Measurements from ENCODE around the gene DPYSL4. TPM values are rescaled to one million over a fixed set of nuclear protein-coding genes. Genes with fewer than 3 reads are reported as not detected.

DPYSL4 gene
- total and polyA plus RNA-seq, 2 donors = 1.5 to 1.7 TPM

DNA sequence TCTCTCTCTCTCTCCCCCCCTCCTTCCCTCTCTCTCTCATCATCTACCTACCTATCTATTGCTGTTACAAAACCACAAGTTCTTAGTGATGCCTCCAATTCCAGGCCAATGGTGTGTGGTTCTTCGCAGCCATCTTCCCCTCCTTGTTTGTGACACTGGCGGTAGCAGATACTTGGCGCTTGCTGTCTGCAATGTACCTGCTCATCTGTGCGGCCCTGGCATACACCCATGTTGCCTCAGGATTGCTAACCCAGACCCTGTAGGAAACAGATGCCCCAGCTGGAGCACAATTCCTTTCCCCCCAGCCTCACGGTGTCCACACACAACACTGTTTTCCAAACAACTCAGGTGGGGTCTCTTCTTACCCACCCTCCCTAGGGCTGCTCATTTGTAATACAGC is 13.6 kb upstream of the DPYSL4 start:
- H3K4me3 ChIP-seq (ENCODE audit: low read depth, low read length) = no peak overlapping the region
- no peak overlapping the region for H3K27ac ChIP-seq (ENCODE audit: low read depth)
- DNase-seq (ENCODE audit: extremely low spot score) = no peak
- 91% methylated on average over 5 of the region's 5 CpGs for WGBS
- no peaks in the 10 kb centered on the region for H3K4me1 ChIP-seq (ENCODE audit: insufficient read depth)
- H3K36me3 ChIP-seq (ENCODE audit: insufficient read depth) = no peaks in the 10 kb centered on the region

DNA sequence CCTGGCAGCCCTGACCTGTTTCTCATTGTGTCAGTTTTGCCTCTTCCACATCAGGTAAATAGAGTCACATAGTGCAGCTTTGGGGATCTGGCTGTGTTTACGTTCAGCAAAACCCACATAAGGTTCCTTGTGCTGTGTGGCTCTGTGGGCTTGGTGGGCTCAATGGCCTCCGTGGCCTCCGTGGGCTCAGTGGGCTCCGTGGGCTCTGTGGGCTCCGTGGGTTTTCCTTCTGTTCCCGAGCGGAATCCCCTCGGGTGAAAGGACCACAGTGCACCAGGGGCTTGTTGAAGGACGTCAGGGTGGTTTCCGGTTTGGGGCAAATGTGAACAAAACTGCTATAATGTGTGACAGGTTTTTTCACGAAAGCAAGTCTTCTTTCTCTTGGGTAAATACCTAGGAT is 12.5 kb upstream of the DPYSL4 start:
- Histone ChIP-seq H3K36me3 (ENCODE audit: insufficient read depth) (no peaks in the 10 kb centered on the region), H3K27ac (ENCODE audit: low read depth) (no peak overlapping the region), H3K4me1 (ENCODE audit: insufficient read depth) (no peaks in the 10 kb centered on the region), H3K4me3 (ENCODE audit: low read depth, low read length) (no peak overlapping the region)
- WGBS = 81% methylated on average over 11 of the region's 11 CpGs
- DNase-seq (ENCODE audit: extremely low spot score) = no peak

DNA sequence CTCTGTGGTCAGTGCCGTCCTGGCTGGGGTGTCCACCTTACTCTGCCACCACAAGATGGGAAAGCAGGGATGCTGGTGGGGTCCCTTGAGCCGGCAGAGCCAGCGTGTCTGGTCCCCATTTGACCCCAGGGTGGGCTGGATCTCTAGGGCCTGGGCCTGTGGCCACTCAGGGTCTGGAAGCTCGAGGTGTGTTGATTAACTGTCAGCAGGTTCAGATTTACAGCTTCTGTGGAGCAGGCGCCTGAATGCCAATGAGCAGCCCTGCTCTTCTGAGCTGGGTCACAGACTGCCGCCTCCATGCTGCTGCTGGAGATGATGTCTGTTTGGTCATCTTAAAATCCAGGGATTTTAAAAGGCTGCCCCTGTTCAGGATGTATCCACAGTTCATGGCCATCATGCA is 11.3 kb upstream of the DPYSL4 start:
- Histone ChIP-seq H3K4me1 (ENCODE audit: insufficient read depth) (no peaks in the 10 kb centered on the region), H3K4me3 (ENCODE audit: low read depth, low read length) (no peak overlapping the region), H3K27ac (ENCODE audit: low read depth) (no peak overlapping the region), H3K36me3 (ENCODE audit: insufficient read depth) (no peaks in the 10 kb centered on the region)
- no peak for DNase-seq (ENCODE audit: extremely low spot score)
- 37% methylated on average over 6 of the region's 6 CpGs for WGBS

DNA sequence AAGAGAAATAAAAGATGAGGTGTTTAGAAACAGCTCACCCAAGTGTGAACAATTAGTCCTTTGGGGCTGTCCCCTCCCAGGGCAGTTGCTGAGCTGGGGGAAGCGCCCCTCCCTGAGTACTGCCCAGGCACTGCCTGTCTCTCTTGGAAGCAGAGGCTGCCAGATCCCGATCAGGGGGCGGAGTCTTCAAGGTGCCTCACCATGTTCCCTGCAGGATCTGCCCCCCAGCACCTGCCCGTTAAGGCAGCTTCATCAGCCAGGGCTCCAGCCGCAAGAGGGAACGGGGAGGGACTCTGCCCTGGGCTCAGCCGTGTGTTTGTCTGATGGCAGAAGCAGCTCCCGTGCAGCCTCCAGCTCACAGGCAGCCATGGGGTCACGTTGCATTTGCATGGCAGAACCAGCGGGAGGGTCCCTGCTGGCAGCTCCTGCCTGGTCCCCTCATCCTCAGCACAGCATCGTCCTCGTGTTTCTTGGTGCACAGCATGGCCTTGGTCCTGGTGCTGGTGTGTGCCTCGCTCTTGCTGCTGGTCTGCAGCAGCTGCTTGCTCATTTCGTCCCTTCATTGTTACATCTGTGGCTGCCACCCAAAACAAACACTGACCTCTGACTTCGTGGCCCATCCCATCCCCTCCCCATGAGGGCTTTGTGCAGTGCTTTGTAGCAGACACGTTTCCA is 10.7 kb upstream of the DPYSL4 start:
- no peaks in the 10 kb centered on the region for H3K36me3 ChIP-seq (ENCODE audit: insufficient read depth)
- no peak overlapping the region for H3K27ac ChIP-seq (ENCODE audit: low read depth)
- WGBS = 9% methylated on average over 16 of the region's 16 CpGs
- H3K4me3 ChIP-seq (ENCODE audit: low read depth, low read length) = no peak overlapping the region
- DNase-seq (ENCODE audit: extremely low spot score) = no peak
- no peaks in the 10 kb centered on the region for H3K4me1 ChIP-seq (ENCODE audit: insufficient read depth)

DNA sequence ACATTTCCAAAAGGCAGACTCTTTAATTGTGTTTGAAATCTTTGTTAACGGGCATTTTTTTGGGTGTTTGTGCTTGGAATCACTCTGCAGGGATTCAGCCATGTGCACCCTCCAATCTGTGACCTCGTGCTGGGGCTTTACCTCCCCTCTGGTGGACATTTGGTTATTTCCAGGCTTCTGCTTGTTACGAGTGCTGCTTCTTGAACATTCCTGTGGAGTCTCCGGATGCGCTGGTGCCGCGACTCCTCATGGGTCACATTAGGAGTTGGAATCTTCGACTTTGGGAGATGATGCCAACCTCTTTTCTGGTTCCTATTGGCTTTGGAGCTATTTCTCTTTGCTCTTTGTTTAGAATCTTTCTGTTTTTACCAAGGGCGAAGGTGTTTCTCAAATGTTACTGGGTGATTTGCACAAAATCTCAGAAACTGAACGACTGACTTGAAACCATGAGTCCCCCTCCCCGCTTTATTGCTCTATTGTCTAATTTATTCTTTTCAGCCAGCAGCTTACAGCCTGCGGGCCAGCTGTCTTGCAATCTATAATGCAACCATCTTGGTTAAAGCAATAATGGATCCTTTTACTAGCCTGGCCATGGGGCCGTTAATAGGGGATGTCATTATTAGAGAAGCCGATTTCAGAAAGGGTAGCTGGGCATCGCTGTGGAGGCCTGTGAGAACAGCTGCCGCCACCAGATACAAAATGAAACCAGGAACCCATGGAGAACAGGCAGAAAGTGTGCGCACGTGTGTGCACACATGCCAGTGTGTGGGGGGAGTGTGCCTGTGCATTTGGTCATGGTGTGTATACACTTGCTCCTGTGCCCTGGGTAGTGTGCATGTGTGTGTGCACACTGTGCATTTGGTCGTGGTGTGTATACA is 9.9 kb upstream of the DPYSL4 start:
- Histone ChIP-seq H3K4me3 (ENCODE audit: low read depth, low read length) (no peak overlapping the region), H3K36me3 (ENCODE audit: insufficient read depth) (no peaks in the 10 kb centered on the region), H3K27ac (ENCODE audit: low read depth) (no peak overlapping the region), H3K4me1 (ENCODE audit: insufficient read depth) (no peaks in the 10 kb centered on the region)
- no peak for DNase-seq (ENCODE audit: extremely low spot score)
- 56% methylated on average over 19 of the region's 19 CpGs for WGBS

DNA sequence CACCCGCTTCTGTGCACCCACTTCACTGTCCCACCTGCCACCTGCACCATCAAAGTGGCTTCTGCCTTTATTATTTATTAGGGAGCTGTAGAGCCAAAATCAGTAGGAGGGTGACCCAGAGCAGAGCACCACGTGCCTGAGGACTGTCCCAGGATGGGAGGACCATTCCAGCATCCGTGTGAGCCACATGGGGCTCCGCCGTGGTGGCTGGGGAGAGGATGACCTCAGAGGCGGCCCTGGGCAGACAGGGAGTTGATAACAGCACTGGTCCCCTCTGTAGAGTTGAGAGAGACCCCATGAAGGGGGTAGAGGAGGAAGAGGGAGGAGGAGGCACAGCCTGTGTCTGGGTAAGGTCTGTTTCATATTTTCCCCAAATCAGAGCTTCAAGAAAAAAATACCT is 8.7 kb upstream of the DPYSL4 start:
- WGBS = 70% methylated on average over 6 of the region's 6 CpGs
- no peak overlapping the region for H3K27ac ChIP-seq (ENCODE audit: low read depth)
- H3K4me1 ChIP-seq (ENCODE audit: insufficient read depth) = no peaks in the 10 kb centered on the region
- H3K36me3 ChIP-seq (ENCODE audit: insufficient read depth) = no peaks in the 10 kb centered on the region
- no peak for DNase-seq (ENCODE audit: extremely low spot score)
- H3K4me3 ChIP-seq (ENCODE audit: low read depth, low read length) = no peak overlapping the region

DNA sequence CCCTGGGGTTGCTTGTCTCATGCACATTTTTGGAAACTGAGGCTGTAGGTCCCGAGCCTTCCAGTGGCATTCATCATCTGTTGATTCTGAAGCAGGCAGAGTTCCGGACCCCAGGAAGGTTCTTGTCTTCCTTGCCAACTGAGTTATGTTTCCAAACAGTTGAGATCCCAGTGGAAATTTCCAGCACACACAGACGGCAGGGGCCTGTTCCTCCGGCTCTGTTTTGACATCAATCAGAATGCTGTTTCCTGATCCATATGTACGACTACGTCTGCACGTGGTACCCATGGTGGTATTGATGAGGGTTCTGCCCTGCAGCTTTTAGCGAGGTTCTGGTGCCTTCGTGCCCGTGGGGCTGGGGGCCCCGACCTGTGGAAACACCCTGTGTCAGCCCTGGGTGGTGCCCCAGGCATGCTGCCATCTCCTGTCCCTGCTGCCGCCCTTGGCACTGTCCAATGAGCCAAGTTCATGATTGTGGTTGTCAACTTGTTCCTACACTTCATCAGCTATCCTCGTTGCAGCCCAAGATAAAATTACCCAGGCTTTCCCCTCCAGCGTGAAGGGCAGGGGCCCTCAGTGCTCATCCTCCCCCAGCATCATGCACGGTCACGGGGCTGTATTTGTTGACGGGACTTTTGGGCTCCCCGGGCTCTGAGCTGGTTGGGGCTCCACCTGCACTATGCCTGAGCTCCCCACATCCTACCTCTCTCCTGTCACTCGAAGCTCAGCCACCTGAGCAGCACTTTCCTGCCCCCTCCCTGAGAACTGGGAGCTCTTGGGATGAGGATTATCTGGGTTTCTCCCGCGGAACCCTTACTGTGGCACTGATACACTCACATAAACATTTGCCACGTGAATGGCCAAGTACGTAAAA is 7.8 kb upstream of the DPYSL4 start:
- Histone ChIP-seq H3K4me3 (ENCODE audit: low read depth, low read length) (no peak overlapping the region), H3K4me1 (ENCODE audit: insufficient read depth) (no peaks in the 10 kb centered on the region), H3K36me3 (ENCODE audit: insufficient read depth) (no peaks in the 10 kb centered on the region), H3K27ac (ENCODE audit: low read depth) (no peak overlapping the region)
- 74% methylated on average over 23 of the region's 23 CpGs for WGBS
- DNase-seq (ENCODE audit: extremely low spot score) = no peak

DNA sequence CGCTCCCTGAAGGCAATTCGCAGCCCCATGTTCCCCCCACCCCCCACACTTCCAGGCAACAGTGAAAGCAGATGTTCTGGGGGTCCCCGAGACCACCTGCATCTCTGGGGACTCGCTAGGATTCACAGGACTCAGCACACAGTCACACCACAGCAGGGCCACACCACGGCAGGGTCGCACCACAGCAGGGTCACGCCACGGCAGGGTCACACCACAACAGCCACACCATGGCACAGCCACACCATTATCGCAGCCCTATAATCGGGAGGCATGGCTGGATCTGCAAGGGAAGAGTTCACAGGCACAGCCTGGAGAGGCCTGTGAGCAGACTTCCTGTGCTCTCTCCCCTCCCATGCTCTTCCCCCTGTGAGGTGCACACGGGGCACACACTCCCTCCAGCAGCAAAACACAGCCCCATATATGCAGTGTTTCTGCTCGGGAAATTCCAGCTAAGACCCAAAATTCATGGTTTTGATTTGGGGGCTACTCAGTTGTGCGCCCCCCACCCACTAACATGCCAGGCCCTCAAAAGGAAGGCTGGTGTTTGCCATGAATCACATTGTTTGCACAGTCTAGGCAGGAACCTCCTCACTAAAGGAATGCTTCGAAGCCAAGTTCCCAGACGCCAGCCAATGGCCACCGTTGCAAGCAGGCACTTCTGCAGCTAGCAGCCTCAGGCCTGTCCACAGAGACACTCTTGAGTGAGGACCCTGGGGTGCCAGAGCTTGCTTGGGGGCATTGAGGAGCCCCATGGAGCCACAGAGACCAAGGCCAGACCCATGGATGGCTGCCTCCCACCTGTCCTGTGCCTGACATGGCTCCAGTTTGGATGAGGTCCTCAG is 7.0 kb upstream of the DPYSL4 start:
- H3K4me3 ChIP-seq (ENCODE audit: low read depth, low read length) = no peak overlapping the region
- no peaks in the 10 kb centered on the region for H3K4me1 ChIP-seq (ENCODE audit: insufficient read depth)
- H3K27ac ChIP-seq (ENCODE audit: low read depth) = no peak overlapping the region
- no peak for DNase-seq (ENCODE audit: extremely low spot score)
- H3K36me3 ChIP-seq (ENCODE audit: insufficient read depth) = no peaks in the 10 kb centered on the region
- WGBS = 74% methylated on average over 16 of the region's 16 CpGs

DNA sequence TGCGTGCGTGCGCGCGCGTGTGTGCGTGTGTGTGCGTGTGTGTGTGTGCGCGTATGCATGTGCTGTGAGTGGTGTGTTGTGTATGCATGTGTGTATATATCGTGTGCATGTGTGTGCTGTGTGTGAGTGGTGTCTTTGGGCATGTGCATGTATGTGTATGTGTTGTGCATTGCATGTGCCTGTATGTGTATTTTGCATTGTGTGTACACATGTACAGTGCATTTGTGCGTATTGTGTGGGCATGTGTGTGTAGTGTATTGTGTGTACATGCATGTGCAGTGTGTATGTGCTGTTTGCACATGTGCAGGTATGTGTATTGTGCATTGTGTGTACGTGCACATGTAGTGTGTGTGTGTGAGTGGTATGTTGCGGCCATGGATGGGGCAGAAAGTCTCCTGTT is 6.0 kb upstream of the DPYSL4 start:
- WGBS = 56% methylated on average over 14 of the region's 14 CpGs
- H3K4me1 ChIP-seq (ENCODE audit: insufficient read depth) = no peaks in the 10 kb centered on the region
- H3K36me3 ChIP-seq (ENCODE audit: insufficient read depth) = no peaks in the 10 kb centered on the region
- DNase-seq (ENCODE audit: extremely low spot score) = no peak
- no peak overlapping the region for H3K4me3 ChIP-seq (ENCODE audit: low read depth, low read length)
- H3K27ac ChIP-seq (ENCODE audit: low read depth) = no peak overlapping the region

DNA sequence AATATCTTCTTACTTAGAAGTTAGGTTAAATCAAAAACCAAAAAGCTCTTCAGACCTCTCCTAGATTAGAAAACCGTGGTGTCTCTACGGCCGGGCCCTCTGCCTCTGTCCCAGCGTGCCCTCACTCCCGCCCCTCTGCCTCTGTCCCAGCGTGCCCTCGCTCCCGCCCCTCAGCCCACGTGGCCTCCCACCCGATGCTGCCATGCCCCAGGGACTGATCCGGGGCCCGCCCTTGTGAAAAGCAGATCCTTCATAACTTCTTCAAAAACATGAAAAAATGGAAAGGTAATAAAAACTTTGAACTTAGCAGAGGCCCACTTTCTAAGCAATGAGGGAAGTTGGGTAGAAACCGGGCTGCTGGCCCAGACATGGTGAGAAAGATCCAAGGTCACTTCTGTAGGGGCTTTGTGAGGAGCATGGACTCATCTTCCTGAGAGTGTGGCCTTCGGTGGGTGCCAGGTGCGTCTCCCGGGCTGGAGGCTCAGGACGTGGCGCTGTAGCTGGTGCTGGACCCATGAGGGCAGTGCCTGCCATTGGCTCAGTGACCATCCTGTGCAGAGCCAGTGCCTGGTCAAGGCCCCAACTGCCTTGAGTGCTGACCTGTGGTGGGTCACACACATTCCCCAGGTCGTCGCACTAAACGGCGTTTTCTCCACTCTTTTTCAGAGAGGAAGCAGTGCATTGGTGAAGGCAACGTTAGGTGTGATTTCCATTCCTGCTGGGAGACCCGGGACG is 4.9 kb upstream of the DPYSL4 start:
- 64% methylated on average over 25 of the region's 25 CpGs for WGBS
- Histone ChIP-seq H3K4me3 (ENCODE audit: low read depth, low read length) (no peak overlapping the region), H3K36me3 (ENCODE audit: insufficient read depth) (no peaks in the 10 kb centered on the region), H3K27ac (ENCODE audit: low read depth) (no peak overlapping the region), H3K4me1 (ENCODE audit: insufficient read depth) (peaks cover 1% of the 10 kb centered on the region)
- DNase-seq (ENCODE audit: extremely low spot score) = no peak

DNA sequence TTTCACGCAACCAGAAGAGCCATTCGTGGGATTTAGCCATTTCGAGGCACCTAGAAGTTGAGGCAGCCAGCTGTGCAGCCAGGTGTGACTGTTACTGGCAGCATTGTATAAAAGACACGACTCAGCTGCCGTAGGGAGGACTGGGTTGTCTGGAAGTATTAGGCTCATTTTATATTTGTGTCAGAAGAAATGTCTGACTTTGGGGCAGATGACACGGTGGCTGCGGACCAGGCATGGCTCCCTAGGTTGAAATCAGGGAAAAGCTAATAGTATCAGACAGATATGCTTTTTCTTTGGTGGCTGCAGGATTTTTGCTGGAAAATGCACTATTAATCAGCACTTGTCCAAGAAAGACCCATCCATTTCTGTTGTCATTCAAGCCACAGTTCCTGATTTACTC is 4.2 kb upstream of the DPYSL4 start:
- DNase-seq (ENCODE audit: extremely low spot score) = no peak
- Histone ChIP-seq H3K4me1 (ENCODE audit: insufficient read depth) (peaks cover 1% of the 10 kb centered on the region), H3K4me3 (ENCODE audit: low read depth, low read length) (no peak overlapping the region), H3K36me3 (ENCODE audit: insufficient read depth) (no peaks in the 10 kb centered on the region), H3K27ac (ENCODE audit: low read depth) (no peak overlapping the region)
- WGBS = 82% methylated on average over 7 of the region's 7 CpGs

DNA sequence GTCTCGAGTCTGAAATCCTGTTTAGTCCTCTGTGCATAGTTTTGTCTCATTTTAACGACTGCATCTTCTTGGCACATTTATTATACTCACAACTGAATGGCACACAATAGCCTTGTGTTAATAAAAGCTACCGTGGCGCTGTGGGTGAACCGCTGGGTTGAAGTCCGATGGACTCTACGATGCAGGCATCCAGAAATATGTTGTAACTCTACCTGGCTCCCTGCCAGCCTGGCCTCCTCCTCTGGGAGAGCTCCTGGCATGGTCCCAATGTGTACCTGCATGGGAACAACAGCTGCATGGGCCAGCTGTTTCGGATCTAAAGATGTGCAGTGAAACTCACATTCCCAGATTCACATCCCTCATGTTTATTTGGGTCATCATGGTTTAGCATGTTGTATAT is 3.7 kb upstream of the DPYSL4 start:
- DNase-seq (ENCODE audit: extremely low spot score) = no peak
- Histone ChIP-seq H3K4me1 (ENCODE audit: insufficient read depth) (peaks cover 1% of the 10 kb centered on the region), H3K27ac (ENCODE audit: low read depth) (no peak overlapping the region), H3K4me3 (ENCODE audit: low read depth, low read length) (no peak overlapping the region), H3K36me3 (ENCODE audit: insufficient read depth) (no peaks in the 10 kb centered on the region)
- 40% methylated on average over 8 of the region's 8 CpGs for WGBS
